ENCODE measurements around the gene TBC1D2B.
A peak's percentile ranks its signal among the peaks of the same experiment; 100 is the strongest.

TBC1D2B gene

DNA sequence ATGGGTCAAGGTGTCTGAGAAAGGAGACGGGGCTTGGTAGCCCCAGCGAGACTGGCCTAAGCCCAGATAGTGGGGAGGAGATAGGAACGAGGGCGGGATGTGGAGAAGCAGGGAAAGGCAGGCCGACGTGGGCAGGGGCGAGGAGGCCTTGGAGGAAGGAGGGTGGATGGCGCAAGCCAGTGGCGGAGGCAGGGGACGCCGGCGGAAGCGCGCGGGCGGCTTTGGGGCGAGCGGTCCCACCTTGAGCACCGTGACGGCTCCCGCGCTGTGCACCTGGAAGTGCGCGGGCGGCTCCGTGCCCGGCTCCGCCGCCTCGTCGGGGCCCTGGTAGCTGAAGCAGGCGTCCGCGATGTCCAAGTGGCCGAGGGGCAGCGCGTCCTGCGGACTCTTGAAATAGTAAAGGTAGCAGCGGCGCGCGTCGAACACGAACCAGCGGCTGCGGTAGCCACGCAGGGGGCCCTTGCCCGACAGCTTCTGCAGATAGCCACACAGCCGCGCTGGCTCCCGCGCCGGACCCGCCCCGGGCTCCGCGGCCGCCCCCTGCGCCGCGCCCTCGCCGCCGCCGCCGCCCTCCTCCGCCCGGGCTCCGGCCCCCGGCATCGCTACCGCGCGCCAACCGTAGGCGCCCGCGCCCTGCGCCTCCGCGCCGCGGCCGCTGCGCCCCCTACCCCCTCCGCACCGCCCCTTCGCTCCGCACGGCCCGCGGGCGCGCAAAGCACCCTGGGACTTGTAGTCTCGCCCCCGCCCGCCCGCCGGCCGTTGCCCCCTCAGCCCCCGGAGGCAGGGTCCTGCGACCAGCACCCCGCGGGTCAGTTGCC is at the start of gene TBC1D2B:
TSS of gene TBC1D2B (minus strand) at position 659 of the 818 bp plus-strand sequence. CDS start at position 600, 59 bp downstream.
- Histone ChIP-seq H3K9me2 (replicated peaks; ENCODE audit: insufficient read depth, low read length) (no peaks in the 10 kb centered on the region), H3K27ac (ENCODE audit: low read length) (no peak within 1 kb of the TSS), H3K4me3 (ENCODE audit: low read length) (peak within 1 kb of the TSS; percentile 96), H3K27me3 (replicated peaks; ENCODE audit: insufficient read depth, low read length) (no peaks in the 10 kb centered on the region), H3K9ac (ENCODE audit: low read length) (peak within 1 kb of the TSS; percentile 62), H3K4me2 (ENCODE audit: low read depth, low read length) (peak within 1 kb of the TSS; percentile 81), H4K20me1 (ENCODE audit: insufficient read depth, low read length) (no peaks in the 10 kb centered on the region), H3K36me3 (replicated peaks; ENCODE audit: insufficient read depth, low read length) (no peaks in the 10 kb centered on the region), H2AFZ (ENCODE audit: low read length) (peak within 1 kb of the TSS; percentile 89), H3K4me1 (ENCODE audit: low read length) (0 out of 2 replicates have a peak, but pooled peaks cover 6% of the 10 kb centered on the region), H3K9me3 (replicated peaks; ENCODE audit: insufficient read depth, low read length) (no peaks in the 10 kb centered on the region), H3F3A (ENCODE audit: insufficient read depth, low read length) (no peaks in the 10 kb centered on the region), H3K79me2 (ENCODE audit: low read length) (peaks cover 42% of the 10 kb centered on the region)
- TF ChIP-seq, protein P1, sequence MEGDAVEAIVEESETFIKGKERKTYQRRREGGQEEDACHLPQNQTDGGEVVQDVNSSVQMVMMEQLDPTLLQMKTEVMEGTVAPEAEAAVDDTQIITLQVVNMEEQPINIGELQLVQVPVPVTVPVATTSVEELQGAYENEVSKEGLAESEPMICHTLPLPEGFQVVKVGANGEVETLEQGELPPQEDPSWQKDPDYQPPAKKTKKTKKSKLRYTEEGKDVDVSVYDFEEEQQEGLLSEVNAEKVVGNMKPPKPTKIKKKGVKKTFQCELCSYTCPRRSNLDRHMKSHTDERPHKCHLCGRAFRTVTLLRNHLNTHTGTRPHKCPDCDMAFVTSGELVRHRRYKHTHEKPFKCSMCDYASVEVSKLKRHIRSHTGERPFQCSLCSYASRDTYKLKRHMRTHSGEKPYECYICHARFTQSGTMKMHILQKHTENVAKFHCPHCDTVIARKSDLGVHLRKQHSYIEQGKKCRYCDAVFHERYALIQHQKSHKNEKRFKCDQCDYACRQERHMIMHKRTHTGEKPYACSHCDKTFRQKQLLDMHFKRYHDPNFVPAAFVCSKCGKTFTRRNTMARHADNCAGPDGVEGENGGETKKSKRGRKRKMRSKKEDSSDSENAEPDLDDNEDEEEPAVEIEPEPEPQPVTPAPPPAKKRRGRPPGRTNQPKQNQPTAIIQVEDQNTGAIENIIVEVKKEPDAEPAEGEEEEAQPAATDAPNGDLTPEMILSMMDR (IDR thresholded peaks at IDR 0.05; ENCODE audit: low read length): no peak
- TF ChIP-seq EZH2 (optimal IDR thresholded peaks at IDR 0.05; ENCODE audit: low read depth, low read length) (no peak), EZH2phosphoT487 (IDR thresholded peaks at IDR 0.05; ENCODE audit: low read length) (no peak)
- peak; percentile 62 for DNase-seq

DNA sequence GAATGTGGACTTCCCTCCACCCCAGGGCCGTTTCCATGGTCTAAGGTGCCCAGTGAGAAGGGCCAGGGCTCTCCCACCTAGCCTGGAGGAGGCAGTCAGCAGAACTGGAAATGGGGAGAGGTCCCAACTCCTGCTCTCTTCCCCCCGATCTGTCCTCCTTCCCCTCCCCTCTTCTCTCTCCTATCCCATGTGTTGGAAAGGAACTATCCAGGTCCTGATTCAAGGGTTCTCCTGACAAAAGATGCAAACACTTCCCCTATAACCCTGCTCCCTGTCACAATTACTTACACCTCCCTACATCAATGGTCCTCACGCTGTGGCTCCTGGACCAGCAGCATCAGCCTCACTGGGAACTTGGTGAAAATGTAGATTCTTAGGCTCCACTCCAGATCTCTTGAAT is 47.8 kb upstream of the TBC1D2B start:
- no peaks in the 10 kb centered on the region for H3K36me3 ChIP-seq (replicated peaks; ENCODE audit: insufficient read depth, low read length)
- no peaks in the 10 kb centered on the region for H3K9me3 ChIP-seq (replicated peaks; ENCODE audit: insufficient read depth, low read length)
- no peaks in the 10 kb centered on the region for H3F3A ChIP-seq (ENCODE audit: insufficient read depth, low read length)
- H3K79me2 ChIP-seq (ENCODE audit: low read length): no peaks in the 10 kb centered on the region
- H3K4me1 ChIP-seq (ENCODE audit: low read length): no peaks in the 10 kb centered on the region
- no peak overlapping the region for H3K27ac ChIP-seq (ENCODE audit: low read length)
- no peak for TF ChIP-seq EZH2 (optimal IDR thresholded peaks at IDR 0.05; ENCODE audit: low read depth, low read length)
- TF ChIP-seq EZH2phosphoT487 (IDR thresholded peaks at IDR 0.05; ENCODE audit: low read length): no peak
- TF ChIP-seq, protein P1 (IDR thresholded peaks at IDR 0.05; ENCODE audit: low read length): no peak
- DNase-seq: no peak
- no peaks in the 10 kb centered on the region for H3K27me3 ChIP-seq (replicated peaks; ENCODE audit: insufficient read depth, low read length)
- no peaks in the 10 kb centered on the region for H3K9me2 ChIP-seq (replicated peaks; ENCODE audit: insufficient read depth, low read length)
- no peaks in the 10 kb centered on the region for H4K20me1 ChIP-seq (ENCODE audit: insufficient read depth, low read length)
- H2AFZ ChIP-seq (ENCODE audit: low read length): no peak overlapping the region
- H3K4me3 ChIP-seq (ENCODE audit: low read length): no peak overlapping the region
- no peak overlapping the region for H3K4me2 ChIP-seq (ENCODE audit: low read depth, low read length)
- no peak overlapping the region for H3K9ac ChIP-seq (ENCODE audit: low read length)

DNA sequence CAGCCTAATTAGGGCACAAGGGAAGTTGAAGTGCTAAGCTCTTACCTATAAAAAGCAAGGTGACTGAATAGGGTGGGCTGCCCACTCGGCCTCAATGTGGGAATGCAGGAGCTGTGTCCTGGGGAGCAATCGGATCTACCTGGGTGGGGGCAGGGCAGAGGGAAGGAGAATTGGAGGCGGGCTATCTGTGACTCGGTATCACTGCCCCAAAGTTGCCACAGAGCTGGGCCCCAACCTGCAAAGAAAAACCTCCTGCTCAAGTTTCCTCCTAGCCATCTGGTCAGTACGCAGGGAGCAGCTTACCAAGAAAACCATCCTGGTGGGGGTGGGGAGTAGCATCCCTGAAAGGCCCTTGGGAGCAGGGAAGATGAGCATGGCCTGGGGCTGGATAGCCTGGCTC is 43.0 kb upstream of the TBC1D2B start:
- no peak overlapping the region for H3K27ac ChIP-seq (ENCODE audit: low read length)
- H4K20me1 ChIP-seq (ENCODE audit: insufficient read depth, low read length): no peaks in the 10 kb centered on the region
- H3K79me2 ChIP-seq (ENCODE audit: low read length): no peaks in the 10 kb centered on the region
- H3F3A ChIP-seq (ENCODE audit: insufficient read depth, low read length): no peaks in the 10 kb centered on the region
- no peaks in the 10 kb centered on the region for H3K9me3 ChIP-seq (replicated peaks; ENCODE audit: insufficient read depth, low read length)
- H3K9ac ChIP-seq (ENCODE audit: low read length): no peak overlapping the region
- H3K4me3 ChIP-seq (ENCODE audit: low read length): no peak overlapping the region
- H3K36me3 ChIP-seq (replicated peaks; ENCODE audit: insufficient read depth, low read length): no peaks in the 10 kb centered on the region
- TF ChIP-seq EZH2phosphoT487 (IDR thresholded peaks at IDR 0.05; ENCODE audit: low read length) (no peak), EZH2 (optimal IDR thresholded peaks at IDR 0.05; ENCODE audit: low read depth, low read length) (no peak)
- TF ChIP-seq, protein P1 (IDR thresholded peaks at IDR 0.05; ENCODE audit: low read length): no peak
- no peak overlapping the region for H3K4me2 ChIP-seq (ENCODE audit: low read depth, low read length)
- no peaks in the 10 kb centered on the region for H3K9me2 ChIP-seq (replicated peaks; ENCODE audit: insufficient read depth, low read length)
- H2AFZ ChIP-seq (ENCODE audit: low read length): no peak overlapping the region
- no peak for DNase-seq
- no peaks in the 10 kb centered on the region for H3K27me3 ChIP-seq (replicated peaks; ENCODE audit: insufficient read depth, low read length)
- no peaks in the 10 kb centered on the region for H3K4me1 ChIP-seq (ENCODE audit: low read length)
